DND-41 (cell line): Measurements from ENCODE around the gene SLC35F3.

Source experiments
- EZH2 ChIP-seq: IDR thresholded peaks from 3 replicates; pipeline ENCODE4 v1.6.1; 2012; ENCODE audit warnings: borderline replicate concordance, low read depth, mild to moderate bottlenecking, moderate library complexity, low read length, inconsistent platforms; ENCODE audit not compliant: severe bottlenecking
- TF ChIP-seq, protein P1 (sequence below): IDR thresholded peaks from 2 replicates; pipeline ENCODE4 v1.5.1; 2012; ENCODE audit warnings: borderline replicate concordance, low read length, moderate library complexity, mild to moderate bottlenecking; ENCODE audit not compliant: poor library complexity, severe bottlenecking; ENCODE audit errors: extremely low read depth

DNA sequence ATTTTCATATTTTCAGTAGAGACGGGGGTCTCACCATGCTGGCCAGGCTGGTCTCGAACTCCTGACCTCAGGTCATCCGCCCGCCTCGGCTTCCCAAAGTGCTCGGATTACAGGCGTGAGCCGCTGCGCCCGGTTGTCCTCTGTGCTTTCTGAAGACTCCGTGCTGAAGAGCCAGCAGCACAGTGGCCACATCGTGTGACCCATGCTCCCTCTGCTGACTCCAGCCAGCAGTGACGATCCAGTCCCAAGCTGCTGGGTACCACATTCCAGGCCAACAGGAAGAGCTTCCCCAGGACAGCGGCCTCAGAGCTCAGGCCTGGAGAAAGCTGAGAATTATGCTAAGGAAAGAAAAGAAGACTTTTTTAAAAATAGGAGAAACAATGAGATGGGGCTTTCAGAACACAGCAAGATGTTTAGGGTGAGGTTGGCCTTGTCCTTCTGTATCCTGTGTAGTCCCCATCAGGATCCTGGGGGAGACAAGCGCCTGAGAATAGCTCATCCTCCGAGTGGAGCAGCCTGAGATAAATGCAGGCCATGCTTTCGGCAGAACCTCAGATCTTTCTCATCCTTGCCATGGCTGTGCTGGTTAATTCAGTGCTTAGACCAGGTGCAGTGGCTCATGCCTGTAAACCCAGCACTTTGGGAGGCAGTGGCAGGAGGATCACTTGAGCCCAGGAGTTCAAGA lies 207.1 kb downstream of the SLC35F3 start:
- TF ChIP-seq, protein P1, sequence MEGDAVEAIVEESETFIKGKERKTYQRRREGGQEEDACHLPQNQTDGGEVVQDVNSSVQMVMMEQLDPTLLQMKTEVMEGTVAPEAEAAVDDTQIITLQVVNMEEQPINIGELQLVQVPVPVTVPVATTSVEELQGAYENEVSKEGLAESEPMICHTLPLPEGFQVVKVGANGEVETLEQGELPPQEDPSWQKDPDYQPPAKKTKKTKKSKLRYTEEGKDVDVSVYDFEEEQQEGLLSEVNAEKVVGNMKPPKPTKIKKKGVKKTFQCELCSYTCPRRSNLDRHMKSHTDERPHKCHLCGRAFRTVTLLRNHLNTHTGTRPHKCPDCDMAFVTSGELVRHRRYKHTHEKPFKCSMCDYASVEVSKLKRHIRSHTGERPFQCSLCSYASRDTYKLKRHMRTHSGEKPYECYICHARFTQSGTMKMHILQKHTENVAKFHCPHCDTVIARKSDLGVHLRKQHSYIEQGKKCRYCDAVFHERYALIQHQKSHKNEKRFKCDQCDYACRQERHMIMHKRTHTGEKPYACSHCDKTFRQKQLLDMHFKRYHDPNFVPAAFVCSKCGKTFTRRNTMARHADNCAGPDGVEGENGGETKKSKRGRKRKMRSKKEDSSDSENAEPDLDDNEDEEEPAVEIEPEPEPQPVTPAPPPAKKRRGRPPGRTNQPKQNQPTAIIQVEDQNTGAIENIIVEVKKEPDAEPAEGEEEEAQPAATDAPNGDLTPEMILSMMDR: peak; percentile 21
- no peak for TF ChIP-seq EZH2
